ENCODE results near the gene NHEJ1. TPM values are rescaled to one million over a fixed set of nuclear protein-coding genes. Genes with fewer than 3 reads are reported as not detected.

NHEJ1 gene
- total and polyA plus RNA-seq, 2 of the 13 experiments (the other 11 are each of a cell fraction or from before 2014, with no cell fraction given), result 30.0 to 30.7 TPM

GRCh38 chr2:219057709-219058540 is 102.7 kb downstream of the NHEJ1 start (continued):
- TF ChIP-seq ZNF691 (CRISPR knock-in tag; IDR thresholded peaks at IDR 0.05; ENCODE audit: borderline replicate concordance, low read depth) (no peak; the same call in 1 of the 2 replicates), ZNF317 (CRISPR knock-in tag; IDR thresholded peaks at IDR 0.05) (no peak), ZNF501 (CRISPR knock-in tag; IDR thresholded peaks at IDR 0.05) (no peak), AKNA (CRISPR knock-in tag; IDR thresholded peaks at IDR 0.05; ENCODE audit: borderline replicate concordance) (no peak), ZNF235 (CRISPR knock-in tag; IDR thresholded peaks at IDR 0.05; ENCODE audit: borderline replicate concordance) (no peak), RBM39 (IDR thresholded peaks at IDR 0.05; ENCODE audit: low read depth, low read length, poor library complexity, severe bottlenecking) (peak; percentile 32), TEF (CRISPR knock-in tag; IDR thresholded peaks at IDR 0.05) (no peak), MEIS1 (CRISPR knock-in tag; IDR thresholded peaks at IDR 0.05; ENCODE audit: borderline replicate concordance) (no peak), BCL6 (CRISPR knock-in tag; IDR thresholded peaks at IDR 0.05) (peak; percentile 82), ASH2L (IDR thresholded peaks at IDR 0.05; ENCODE audit: insufficient read length, low read depth, low read length) (no peak), ZNF331 (CRISPR knock-in tag; IDR thresholded peaks at IDR 0.05) (peak; percentile 83; the same call in 1 of the 2 replicates), SALL1 (CRISPR knock-in tag; IDR thresholded peaks at IDR 0.05) (peak; percentile 73), ZKSCAN5 (CRISPR knock-in tag; IDR thresholded peaks at IDR 0.05) (no peak), ZNF709 (CRISPR knock-in tag; IDR thresholded peaks at IDR 0.05) (no peak; the same call in 1 of the 2 replicates), PREB (CRISPR knock-in tag; IDR thresholded peaks at IDR 0.05) (no peak), IKZF5 (CRISPR knock-in tag; IDR thresholded peaks at IDR 0.05) (peak; percentile 44; the same call in 1 of the 2 replicates), ZNF660 (CRISPR knock-in tag; IDR thresholded peaks at IDR 0.05; ENCODE audit: borderline replicate concordance, low read depth) (no peak)
- TF ChIP-seq, protein P1, sequence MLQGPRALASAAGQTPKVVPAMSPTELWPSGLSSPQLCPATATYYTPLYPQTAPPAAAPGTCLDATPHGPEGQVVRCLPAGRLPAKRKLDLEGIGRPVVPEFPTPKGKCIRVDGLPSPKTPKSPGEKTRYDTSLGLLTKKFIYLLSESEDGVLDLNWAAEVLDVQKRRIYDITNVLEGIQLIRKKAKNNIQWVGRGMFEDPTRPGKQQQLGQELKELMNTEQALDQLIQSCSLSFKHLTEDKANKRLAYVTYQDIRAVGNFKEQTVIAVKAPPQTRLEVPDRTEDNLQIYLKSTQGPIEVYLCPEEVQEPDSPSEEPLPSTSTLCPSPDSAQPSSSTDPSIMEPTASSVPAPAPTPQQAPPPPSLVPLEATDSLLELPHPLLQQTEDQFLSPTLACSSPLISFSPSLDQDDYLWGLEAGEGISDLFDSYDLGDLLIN (CRISPR knock-in tag; IDR thresholded peaks at IDR 0.05; ENCODE audit: borderline replicate concordance), result no peak

All from HepG2 (cell line).